ENCODE data around the gene MDN1.

- TF ChIP-seq POLR2A (IDR thresholded peaks at IDR 0.05; ENCODE audit: borderline replicate concordance, extremely low read depth, insufficient read depth, insufficient read length) (no peak), CTCF (IDR thresholded peaks at IDR 0.05 in 2 of 3, conservative IDR thresholded peaks at IDR 0.05 in 1 of 3; ENCODE audit: borderline replicate concordance in 1 of 3, insufficient read depth in 1 of 3, low read depth in 2 of 3, low read length in 2 of 3) (no peak), EGR1 (IDR thresholded peaks at IDR 0.05; ENCODE audit: low read depth) (no peak), POLR2AphosphoS5 (IDR thresholded peaks at IDR 0.05; ENCODE audit: low read depth, low read length) (no peak)
Measured at GRCh38 chr6:89649682-89650081, 169.9 kb downstream of the MDN1 start.
